HG02623 (cell line): ENCODE data around the gene CEACAM6.

Experiments used
- ATAC-seq: cut with Tn5 transposase; IDR thresholded peaks from one replicate; pipeline ENCODE4 v1.9.1; 2021; ENCODE audit warnings: moderate library complexity; ENCODE audit not compliant: unreplicated experiment

CEACAM6 gene

DNA sequence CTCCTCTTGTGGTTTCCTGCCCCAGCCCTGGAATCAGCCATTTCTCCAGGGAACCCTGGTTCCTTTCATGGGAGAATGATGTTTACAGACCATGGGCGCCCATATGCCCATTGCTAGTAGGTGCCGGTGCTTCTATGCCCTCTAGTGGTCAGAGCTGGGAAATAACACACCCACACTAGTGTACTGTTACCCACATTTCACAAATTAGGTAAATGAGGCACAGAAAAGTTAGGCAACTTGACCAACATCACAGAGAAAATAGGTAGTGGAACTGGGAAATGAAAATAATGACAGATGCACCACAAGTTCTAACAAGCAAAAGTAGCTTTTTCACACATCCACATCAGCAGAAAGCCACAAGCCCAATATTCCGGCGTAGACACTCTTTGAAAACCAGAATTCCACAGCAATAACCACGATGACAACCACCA lies 39.7 kb downstream of the CEACAM6 start:
- ATAC-seq = no peak

DNA sequence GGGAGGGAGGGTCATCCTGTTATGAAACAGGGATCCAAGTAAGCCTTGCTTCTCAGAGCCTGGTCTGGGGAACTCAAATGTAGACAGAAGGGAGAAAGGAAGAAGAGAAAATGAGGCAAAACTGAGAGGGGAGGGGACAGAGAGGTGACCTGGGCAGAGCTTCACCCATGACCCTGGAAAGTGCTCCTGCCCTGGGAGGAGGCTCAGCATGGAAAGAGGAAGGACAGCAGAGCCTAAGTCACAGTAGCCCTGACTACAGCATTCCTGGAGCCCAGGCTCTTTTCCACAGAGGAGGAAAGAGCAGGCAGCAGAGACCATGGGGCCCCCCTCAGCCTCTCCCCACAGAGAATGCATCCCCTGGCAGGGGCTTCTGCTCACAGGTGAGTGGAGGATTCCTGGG lies 41.0 kb downstream of the CEACAM6 start, which contains the start of gene CEACAM3:
CEACAM3 (plus strand) TSS at position 226 of the 400 bp plus-strand sequence; CDS start at position 317, 91 bp downstream.
- ATAC-seq = no peak

DNA sequence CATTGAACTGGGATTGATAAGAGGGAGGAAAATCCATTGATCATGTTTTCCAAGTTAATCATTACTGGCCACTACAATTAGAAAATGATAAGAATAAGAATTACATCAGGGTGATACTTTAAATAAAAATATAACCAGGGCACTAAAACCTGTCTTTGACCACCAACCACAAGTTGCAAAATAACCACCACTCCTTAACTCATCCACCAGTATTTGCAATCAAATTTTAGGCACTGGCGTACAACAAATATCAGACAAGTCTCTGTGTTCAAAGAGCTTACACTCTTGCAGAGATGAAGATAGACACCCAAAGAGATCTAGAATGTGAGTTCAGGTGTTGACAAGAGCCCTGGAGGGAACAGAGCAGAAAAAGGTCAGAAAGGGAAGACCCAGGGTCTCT lies 41.6 kb downstream of the CEACAM6 start:
- no peak for ATAC-seq

DNA sequence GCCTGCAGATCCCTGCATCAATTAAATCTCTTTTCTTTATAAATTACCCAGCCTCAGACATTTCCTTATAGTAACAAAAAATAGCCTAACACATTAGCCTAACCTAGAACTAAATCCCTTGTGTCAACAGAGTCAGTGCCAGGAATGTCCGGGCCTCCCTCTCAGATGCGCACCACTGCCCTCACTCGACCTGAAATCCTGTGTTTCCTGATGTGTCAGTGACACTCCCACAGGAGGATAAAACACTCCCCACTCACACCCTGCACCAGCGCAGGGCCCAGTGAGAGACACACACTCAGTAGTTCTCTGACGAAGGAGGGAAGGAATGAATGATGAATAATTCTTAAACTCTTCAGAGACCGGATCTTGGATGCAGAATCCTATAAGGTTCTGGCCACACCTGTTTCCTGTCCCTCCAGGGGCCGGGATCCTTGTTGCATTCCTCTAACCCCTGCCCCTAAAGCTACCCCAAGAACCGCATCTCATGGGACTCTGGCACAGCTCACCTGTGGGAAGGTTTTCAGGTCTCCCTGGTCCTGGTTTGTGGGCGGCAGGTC lies 44.2 kb downstream of the CEACAM6 start:
- ATAC-seq = no peak

DNA sequence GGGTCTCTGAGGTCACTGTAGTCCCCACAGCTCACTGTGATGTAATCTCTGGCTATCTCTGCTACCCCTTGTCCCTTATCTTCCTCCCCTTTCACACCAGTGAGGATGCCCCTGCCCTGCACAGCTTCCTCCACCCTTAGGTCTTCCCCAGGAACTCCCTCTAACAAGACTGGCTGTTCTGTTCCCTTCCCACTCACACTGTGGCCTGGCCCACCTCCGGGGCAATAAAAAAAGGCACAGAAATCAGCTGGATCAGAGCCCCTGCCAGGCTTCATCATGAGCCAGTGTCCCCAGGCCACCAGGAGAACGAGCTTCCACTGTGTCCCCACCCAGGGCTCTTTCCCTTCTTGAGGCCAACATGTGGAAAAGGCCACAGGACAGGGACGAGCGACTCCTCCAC lies 45.7 kb downstream of the CEACAM6 start:
- ATAC-seq = no peak

DNA sequence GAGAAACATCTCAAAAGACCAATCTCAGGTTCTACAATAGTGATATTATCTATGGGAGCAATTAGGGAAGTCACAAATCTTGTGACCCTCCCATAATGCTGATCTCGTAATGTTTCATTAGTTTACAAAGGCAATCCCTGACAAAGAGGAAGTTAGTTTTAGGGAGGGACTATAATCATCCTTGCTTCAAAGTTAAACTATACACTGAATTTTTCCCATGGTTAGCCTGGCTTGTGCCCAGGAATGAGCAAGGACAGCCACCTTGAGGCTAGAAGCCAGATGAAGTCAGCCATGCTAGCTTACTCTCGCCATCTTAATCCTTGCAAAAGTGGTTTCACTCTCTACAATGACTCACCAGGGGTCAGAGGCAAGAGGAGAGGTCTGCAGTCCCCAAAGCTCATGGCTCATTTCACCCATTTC lies 46.5 kb downstream of the CEACAM6 start:
- ATAC-seq = no peak

DNA sequence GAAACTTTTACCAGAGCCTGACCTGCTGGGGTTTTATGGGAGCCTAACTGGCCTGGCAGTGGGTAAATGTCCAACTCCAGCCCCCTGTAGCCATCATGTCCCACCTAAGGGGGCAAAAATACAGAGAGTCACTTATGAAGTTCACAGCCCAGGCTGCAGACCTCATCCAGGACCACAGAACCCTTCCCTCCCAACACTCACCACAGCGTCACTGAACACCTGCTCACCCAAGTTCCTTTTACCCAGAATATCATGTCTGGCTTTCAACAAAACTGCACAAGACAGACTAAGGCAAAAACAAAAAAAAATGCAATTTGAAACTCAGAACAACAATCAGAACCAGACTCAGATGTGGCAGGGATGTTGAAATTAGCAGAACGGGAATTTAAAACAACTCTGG lies 47.4 kb downstream of the CEACAM6 start:
- no peak for ATAC-seq

DNA sequence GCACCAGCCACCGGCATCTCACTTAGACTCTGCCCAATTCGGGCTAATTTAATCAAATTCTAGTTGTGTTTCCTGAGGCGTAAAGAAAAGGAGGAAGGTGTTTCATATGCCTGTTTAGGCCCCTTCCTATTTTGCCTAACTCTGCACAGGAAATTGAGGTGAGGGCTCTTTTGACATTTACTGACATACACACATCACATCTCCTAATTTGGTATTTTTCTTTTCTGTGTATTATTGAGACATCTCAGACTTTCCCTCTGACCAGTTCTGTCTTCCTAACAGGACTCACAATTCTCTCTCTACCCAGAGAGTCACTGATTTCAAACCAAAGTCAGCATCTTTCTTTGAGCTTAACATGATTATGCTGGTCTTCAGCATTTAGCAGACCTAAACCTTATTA lies 49.0 kb downstream of the CEACAM6 start:
- ATAC-seq = no peak

DNA sequence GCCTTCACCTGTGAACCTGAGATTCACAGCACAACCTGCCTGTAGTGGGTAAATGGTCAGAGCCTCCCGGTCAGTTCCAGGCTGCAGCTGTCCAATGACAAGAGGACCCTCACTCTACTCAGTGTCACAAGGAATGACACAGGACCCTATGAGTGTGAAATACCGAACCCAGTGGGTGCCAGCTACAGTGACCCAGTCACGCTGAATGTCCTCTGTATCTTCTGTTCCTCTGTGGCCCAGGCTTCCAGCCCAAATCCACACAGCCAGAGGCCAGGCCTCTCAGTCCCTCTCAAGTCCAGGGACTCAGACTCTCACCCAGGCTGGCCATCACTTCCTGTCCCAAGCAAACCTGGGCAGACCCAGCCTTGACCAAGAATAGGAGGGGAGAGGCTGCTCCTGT lies 51.8 kb downstream of the CEACAM6 start:
- no peak for ATAC-seq

DNA sequence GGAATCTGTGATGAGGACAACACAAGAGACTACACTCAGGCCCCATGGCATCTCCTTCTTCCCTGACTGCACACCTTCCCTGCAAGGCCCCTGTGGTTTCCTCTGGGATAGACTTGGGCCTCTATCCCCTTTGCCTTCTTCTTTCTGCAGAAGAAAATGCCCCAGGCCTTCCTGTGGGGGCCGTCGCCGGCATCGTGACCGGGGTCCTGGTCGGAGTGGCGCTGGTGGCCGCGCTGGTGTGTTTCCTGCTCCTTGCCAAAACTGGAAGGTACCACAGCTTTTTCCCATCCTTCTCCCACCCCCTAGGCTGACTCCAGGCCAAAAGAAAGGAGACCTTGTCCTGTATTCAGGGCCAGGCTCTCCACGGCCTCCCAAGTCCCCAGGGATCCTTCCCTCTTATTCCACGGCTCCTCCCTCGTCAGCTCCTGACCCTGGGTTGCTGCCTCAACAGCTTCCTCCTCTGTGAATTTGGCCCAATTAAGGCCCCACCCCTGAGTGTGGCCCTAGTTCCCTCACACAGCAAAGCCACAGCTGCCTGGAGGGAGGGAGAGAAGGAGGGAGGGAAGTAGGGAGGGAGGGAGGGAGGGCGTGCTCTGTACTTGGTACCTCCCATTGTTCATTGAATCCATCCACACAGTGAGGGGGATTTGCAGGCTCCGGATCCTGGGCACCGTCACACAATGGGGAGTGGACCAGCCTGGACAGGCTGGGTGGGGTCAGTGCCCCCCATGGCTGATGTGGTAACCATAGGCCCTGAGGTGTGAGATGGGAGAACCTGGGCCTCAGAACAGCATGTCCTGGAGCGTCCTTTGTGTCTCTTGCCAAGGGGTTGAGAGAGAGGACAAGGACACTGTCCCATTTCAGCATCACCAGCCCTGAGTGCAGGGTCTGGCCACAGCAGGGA lies 53.6 kb downstream of the CEACAM6 start:
- ATAC-seq = no peak

DNA sequence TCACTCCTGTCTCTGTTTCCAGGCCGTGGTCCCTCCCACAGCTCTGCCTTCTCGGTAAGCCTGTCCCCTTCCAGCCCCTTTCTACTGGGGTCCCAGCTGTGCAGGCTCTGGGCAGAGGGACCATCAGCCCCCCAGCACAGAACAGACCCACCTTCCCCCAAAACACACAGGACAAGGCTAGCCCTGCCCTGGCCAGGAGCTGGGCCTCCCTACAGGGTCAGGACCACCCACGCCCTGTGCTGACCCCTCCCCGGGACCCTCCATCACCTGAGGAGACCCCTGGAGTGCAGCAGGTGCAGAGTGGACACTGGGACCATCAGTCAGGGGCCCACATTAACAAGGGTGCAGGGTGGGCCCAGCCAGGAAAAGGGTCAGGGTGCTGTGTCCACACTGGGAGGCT lies 55.0 kb downstream of the CEACAM6 start:
- ATAC-seq = no peak

DNA sequence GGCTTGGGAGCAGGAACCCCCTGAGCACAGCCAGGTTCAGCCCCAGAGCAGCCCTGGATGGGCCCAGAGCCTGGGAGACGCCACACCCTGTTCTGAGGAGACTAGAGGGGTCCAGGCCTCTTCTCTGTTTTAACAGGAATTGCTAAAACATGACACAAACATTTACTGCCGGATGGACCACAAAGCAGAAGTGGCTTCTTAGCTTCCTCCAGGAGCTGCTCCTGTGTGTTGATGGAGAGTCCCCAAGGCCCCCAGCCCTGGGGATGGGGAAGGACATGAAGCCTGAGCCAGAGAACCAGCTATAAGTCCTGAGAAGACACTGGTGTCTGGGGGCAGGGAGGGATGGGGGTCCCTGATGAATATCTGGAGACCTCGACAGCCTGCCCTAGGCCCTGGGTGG lies 55.7 kb downstream of the CEACAM6 start:
- ATAC-seq = no peak

DNA sequence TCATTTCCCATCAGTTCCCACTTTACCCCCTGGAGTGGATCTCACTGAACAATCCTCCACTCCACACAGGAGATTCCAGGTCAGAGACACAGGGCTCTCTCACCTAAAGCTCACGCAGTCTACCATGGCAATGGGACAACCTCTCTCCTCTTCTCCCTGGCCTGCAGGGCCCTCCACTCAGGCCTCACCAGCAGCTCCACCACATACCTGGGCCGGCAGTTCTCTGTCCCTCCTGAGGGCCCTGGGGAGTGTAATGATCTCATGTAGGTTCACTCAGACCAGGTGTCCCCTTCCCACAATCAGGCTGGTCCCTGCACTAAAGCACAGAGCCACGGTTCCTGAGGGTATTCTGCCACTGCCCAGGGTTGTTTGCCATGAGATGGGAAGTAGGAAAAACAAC lies 56.7 kb downstream of the CEACAM6 start:
- no peak for ATAC-seq

DNA sequence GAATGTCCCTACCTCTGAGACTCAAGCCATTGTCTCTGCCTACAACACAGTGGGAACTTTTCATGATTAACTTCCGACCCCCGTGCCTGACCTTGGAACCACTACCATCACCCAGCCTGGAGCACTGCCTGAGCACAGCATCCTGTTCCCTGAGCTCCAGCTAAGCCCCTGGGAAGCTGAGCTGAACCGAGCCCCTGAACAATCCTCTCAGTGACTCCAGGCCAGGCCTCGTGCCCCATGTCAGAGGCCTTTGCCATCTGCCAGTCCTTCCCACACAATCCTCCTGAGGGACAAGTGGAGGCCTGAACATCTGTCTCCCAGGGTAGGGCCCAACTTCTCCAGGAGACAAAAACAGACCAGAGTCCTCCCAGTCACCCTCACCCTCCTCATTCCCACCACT lies 58.6 kb downstream of the CEACAM6 start:
- no peak for ATAC-seq

DNA sequence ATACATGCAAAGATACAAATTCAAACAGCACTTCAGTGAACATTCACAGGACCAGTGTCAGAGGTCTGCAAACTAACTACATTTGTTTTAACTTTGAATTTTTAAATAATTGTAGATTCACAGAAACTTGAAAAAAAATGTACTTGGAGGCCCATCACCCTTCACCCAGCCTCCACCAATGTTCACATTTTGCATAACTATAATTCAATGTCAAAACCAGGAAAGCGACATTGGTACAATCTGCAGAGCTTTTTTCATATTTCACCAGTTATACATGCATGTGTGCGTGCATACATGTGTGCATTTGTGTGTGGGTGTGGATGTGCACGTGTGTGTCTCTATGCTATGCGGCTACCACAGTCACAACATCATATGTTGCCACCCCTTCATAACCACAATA lies 60.0 kb downstream of the CEACAM6 start:
- ATAC-seq = no peak

DNA sequence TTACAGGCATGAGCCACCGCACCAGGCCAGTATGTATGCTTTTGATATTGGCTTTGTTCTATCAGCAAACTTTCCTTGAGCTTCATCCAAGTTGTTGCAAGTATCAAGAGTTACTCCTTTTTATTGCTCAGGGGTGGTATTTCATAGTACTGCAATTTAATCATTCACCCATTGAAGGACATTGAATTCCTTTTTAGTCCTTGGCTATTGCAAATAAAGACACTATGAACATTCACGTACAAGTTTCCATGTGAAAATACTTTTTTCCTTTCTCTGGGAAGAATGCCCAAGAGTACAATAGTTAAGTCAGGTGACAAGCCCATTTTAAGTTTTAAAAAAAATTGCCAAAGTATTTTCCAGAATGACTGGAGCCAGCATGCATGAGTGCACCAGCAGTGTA lies 61.4 kb downstream of the CEACAM6 start:
- ATAC-seq = no peak

DNA sequence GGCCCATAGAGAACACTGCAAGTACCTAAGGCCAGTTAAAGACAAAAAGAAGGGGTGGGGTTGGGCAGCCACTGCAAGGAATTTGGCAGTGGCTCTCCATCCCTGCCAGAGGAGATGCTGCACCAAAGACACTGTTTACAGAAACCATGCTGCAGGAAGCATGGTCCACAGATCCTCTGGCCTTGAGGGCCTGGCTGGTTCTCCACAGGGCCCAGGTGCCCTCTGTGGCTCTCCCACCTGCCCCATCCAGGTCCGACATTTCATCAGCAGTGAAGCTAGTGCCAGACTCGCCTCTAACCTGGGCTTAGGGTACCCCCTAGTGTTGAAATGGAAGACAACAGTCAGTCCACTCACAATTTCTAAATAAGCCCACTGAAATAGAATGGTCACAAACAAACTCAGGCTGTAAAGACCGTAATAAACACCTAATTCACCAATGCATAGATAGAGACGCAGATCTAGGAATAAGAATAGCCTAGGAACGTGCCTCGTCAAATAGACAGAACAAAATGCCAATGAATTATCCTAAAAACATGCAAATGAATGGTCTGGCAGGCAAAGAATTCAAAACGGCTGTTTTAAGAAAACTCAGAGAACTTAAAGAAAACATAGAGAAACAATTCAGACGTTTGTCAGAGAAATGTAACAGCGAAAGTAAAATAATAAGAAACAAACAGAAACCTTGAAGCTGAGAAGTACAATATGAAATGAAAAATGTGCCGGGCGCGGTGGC lies 65.8 kb downstream of the CEACAM6 start:
- no peak for ATAC-seq
